GM12873 (cell line): Measurements from ENCODE around the gene OCA2.

ENCODE experiments used
- TF ChIP-seq, protein P1 (sequence below): IDR thresholded peaks from 2 replicates; pipeline ENCODE4 v1.5.1; 2012; ENCODE audit warnings: low read depth, mild to moderate bottlenecking, moderate library complexity, low read length, control low read depth; ENCODE audit not compliant: insufficient read depth; ENCODE audit errors: missing control alignments

The OCA2 gene

DNA sequence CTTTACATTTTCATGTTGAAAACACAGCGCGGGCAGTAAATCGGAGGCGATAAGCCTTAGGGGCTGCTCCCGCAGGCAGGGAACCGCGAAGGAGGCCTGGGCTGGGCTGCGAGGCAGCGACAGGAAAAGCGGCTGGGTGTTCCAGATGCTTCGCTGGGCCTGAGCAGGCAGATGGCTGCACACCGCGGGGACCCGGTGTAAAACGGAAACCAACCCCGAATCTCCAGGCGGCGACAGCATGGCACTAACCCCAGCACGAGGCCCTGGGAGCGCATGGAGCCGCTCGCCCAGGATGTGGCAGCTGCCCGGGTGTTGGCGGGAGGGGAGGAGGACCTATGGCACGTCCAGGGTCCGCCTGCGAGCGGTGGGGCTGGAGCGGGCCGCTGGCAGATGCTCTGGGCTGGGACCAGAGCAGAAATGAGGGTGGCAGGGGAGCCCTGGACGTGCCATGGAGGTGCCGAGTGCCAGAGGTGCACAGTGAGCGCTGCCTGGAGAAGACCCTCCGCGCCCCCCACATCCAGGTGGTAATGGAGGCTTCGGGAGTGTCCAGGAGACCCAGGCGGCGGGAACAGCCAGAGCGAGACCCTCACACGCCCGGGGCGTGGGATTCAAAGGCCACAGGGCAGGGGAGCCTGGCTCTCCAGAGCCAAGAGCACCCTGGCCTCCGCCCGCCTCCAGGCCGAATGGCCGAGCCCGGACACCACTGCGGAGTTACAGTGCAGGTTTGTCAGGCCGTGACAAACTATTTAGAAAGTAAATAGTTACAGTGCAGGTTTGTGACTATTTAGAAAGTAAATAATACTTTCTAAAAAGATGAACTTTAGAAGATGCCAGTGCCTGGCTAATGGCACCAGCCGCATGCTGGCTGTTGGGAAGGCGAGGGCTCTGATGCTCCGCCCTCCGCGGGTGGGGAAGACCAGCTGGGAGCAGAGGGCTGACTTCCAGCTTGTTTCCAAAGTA is 293.6 kb downstream of the OCA2 start:
- TF ChIP-seq, protein P1, sequence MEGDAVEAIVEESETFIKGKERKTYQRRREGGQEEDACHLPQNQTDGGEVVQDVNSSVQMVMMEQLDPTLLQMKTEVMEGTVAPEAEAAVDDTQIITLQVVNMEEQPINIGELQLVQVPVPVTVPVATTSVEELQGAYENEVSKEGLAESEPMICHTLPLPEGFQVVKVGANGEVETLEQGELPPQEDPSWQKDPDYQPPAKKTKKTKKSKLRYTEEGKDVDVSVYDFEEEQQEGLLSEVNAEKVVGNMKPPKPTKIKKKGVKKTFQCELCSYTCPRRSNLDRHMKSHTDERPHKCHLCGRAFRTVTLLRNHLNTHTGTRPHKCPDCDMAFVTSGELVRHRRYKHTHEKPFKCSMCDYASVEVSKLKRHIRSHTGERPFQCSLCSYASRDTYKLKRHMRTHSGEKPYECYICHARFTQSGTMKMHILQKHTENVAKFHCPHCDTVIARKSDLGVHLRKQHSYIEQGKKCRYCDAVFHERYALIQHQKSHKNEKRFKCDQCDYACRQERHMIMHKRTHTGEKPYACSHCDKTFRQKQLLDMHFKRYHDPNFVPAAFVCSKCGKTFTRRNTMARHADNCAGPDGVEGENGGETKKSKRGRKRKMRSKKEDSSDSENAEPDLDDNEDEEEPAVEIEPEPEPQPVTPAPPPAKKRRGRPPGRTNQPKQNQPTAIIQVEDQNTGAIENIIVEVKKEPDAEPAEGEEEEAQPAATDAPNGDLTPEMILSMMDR = no peak

DNA sequence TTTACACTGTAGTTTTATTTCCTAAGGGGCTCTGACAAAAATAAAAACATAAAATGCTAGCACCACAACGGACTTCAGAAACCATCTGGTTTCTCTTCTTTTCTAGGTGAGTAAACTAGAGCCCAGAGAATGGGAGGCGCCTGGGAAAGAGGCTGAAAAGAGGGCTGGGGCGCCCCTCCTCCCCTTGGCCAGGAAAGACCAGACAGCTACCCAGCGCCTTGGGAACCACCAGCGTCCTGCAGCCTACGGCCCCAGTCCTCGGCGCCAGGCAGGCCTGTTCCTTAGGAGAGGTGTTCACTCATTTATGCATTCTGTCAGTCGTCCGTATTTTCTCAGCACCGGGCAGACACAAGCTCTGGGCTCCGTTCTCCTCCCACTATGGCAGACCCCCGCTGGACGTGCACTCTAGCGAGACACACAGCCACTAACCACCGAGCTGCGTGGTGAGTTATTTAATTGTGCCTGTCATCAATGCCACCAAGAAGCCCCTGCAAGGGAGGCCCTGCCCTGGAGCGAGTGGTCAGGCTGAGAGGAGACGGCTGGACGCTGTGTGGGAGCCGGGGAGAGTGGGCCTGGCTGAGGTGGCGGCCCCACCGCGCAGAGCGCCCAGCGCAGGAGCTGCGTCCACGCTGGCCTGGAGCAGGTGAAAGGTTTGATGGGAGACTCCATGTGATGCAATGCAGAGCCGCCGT is 294.4 kb downstream of the OCA2 start:
- TF ChIP-seq, protein P1 = no peak

DNA sequence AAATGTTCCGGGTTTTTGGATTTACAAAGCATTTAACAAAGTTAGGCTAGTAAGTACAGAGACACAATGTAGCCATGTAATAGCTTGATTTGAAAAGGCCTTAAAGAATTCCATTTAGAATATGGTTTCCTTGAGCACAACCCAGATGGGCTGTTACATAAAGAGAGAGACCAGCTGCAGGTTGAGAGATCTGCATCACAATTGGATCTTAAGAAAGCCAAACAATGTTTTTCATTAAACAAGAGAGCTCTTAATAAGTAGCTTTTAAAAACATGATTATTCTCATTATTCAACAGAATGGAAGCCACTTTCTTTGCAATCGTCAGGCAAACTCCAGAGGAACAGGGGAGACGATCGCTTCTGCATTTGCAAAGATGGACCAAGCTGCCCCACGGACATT is 300.3 kb downstream of the OCA2 start:
- TF ChIP-seq, protein P1 = no peak

DNA sequence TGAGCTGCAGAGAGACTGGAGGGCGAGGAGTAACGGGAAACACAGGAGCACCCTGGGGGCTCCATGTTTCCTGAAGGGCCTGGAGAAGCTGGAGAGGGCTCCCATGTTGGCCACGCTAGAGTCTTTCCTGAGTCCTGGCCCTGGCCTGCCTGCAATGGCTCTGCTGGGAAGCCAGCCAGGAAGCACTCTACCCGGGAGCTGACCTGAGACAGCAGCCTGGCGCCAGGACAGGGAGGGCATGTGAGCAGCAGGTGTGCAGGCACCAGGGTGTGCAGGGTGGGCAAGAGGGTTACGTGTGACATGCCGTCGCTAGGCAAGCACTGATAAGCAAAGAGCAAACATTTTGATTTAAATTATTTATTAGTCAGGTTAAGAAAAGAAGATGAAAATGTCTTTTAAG is 301.4 kb downstream of the OCA2 start:
- TF ChIP-seq, protein P1 = no peak

DNA sequence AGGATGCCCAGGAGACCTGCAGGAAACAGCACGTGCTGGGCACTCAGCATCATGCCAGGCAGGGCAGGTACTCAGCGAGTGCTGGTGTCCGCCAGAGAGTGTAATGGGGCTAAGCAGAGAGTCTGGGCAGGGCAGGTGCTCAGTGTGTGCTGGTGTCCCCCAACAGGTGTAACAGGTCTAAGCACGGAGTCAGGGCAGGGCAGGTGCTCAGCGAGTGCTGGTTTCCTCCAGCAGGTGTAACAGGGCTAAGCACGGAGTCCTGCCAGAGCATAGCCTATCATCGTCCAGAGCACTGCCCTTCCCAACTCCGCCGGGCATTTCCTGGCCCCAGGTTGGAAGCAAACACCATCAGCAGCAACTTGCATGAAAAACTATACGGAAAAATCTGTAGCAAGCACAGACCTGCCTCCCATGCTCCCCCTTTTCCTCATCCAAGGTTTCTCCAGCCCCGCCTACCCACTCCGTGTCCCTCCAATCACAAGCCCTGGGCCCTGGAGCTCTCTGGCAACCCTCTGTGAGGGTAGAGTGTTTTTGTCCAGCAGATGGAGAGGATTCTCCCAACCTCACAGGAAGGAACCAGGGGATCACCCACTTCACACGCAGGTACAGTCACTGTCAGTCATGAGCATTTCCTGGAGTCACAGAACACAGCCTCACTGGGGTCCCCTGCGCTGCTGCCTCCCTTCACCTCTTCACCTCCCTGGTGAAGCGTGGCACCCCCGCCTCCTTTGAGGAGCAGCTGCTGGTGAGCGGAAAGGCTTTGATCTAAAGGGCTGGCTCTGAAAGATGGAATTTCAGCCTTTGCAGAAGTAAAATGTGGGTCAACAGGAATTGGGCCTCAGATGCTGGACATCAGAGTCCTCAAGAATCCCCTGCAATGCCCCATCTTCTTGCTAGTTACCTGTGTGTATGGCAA is 302.5 kb downstream of the OCA2 start:
- TF ChIP-seq, protein P1 = no peak

DNA sequence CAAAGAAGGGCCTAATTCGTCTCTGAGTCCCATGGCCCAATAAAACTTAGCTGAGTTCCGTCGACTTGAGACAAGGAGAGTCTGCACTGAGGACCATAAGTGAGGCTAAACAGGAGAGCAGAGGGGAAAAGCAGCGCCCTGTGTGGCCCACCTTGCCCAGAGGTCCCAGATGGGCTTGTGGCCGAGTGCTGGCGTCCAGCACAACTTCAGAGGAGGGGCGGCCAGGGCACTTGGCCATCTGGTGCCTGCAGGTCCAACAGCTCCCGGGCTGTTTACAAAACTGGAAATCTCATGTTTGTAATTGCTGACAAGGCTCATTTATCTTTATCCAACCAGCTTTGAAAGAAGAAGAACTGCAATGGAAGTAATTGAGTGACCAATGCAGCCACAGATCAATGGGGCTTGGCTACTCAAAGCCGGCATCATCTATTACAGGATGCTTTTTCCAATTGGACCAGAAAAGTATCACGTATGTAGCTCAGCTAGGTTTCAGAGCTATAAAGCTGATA is 306.3 kb downstream of the OCA2 start:
- TF ChIP-seq, protein P1 = no peak
